22Rv1 (cell line): ENCODE measurements around the gene GNB1L.

Source experiments
- CTCF ChIP-seq: fragments of 450-650 bp; IDR thresholded peaks from 2 replicates; pipeline ENCODE4 v1.5.1; 2017; ENCODE audit warnings: mild to moderate bottlenecking
- ZFX ChIP-seq: fragments of 450-650 bp; IDR thresholded peaks from 2 replicates; pipeline ENCODE4 v1.6.1; 2017; ENCODE audit warnings: antibody characterized with exemption, borderline replicate concordance

GRCh38 chr22:19888131-19888746 lies 33.6 kb upstream of the GNB1L start:
- TF ChIP-seq CTCF = no peak
- no peak for TF ChIP-seq ZFX
